ENCODE measurements around the gene SEL1L3.

GRCh38 chr4:25770847-25771246 is 91.9 kb downstream of the SEL1L3 start:
- no peak for TF ChIP-seq CTCF (IDR thresholded peaks at IDR 0.05; ENCODE audit: low read depth, low read length, missing input control)
- TF ChIP-seq RAD21 (IDR thresholded peaks at IDR 0.05): no peak
- no peak for TF ChIP-seq ZBTB33 (IDR thresholded peaks at IDR 0.05)
- no peak for TF ChIP-seq REST (IDR thresholded peaks at IDR 0.05)
- no peak for TF ChIP-seq EGR1 (IDR thresholded peaks at IDR 0.05; ENCODE audit: low read depth in 2 of 2)
- no peak for TF ChIP-seq MAX (IDR thresholded peaks at IDR 0.05)
- no peak for TF ChIP-seq HNF4G (IDR thresholded peaks at IDR 0.05)
- TF ChIP-seq TAF1 (conservative IDR thresholded peaks at IDR 0.05): no peak
- no peak for TF ChIP-seq ATF3 (IDR thresholded peaks at IDR 0.05)
- TF ChIP-seq FOXA1 (IDR thresholded peaks at IDR 0.05): no peak
